Neuronal stem cell (in vitro differentiated cells): Measurements from ENCODE around the gene HDAC11.

Source experiments
- DNase-seq: peaks from one replicate; pipeline ENCODE4 v3.0.0-alpha.2; 2013; ENCODE audit warnings: low spot score
- H2AFZ ChIP-seq: one replicate; pipeline ENCODE4 v1.6.1; 2013; ENCODE audit warnings: mild to moderate bottlenecking, low read length, inconsistent platforms
- H2AK5ac ChIP-seq: 2 replicates; pipeline ENCODE4 v1.6.1; 2013; ENCODE audit warnings: low read depth, mild to moderate bottlenecking, inconsistent platforms, low read length, moderate library complexity, mixed read lengths
- H2BK120ac ChIP-seq: 2 replicates; pipeline ENCODE4 v1.6.1; 2013; ENCODE audit warnings: low read depth, mild to moderate bottlenecking, inconsistent platforms, low read length, moderate library complexity, mixed read lengths
- H2BK12ac ChIP-seq: one replicate; pipeline ENCODE4 v1.6.1; 2013; ENCODE audit warnings: low read length, inconsistent platforms
- H2BK15ac ChIP-seq: 2 replicates; pipeline ENCODE4 v1.6.1; 2013; ENCODE audit warnings: mild to moderate bottlenecking, low read length, inconsistent platforms, mixed read lengths
- H2BK5ac ChIP-seq: one replicate; pipeline ENCODE4 v1.6.1; 2013; ENCODE audit warnings: inconsistent platforms, mild to moderate bottlenecking, low read length, moderate library complexity
- H3K14ac ChIP-seq: one replicate; pipeline ENCODE4 v1.6.1; 2013; ENCODE audit warnings: low read length, inconsistent platforms
- H3K18ac ChIP-seq: 2 replicates; pipeline ENCODE4 v1.6.1; 2013; ENCODE audit warnings: low read length, inconsistent platforms
- H3K23ac ChIP-seq: 2 replicates; pipeline ENCODE4 v1.6.1; 2013; ENCODE audit warnings: low read depth, mild to moderate bottlenecking, mixed read lengths, low read length, inconsistent platforms; ENCODE audit not compliant: poor library complexity
- H3K27ac ChIP-seq: replicated peaks from 3 replicates; pipeline ENCODE4 v1.5.1; 2013; ENCODE audit warnings: low read length, inconsistent platforms
- H3K27me3 ChIP-seq, 3 experiments: 2 replicates each; pipeline ENCODE4 v1.6.1; 2013; ENCODE audit warnings: low read length in 3 of 3, mild to moderate bottlenecking in 2 of 3, inconsistent platforms in 1 of 3, low read depth in 1 of 3, mixed read lengths in 1 of 3, moderate library complexity in 1 of 3; ENCODE audit not compliant: control insufficient read depth in 3 of 3, insufficient read depth in 3 of 3
- H3K36me3 ChIP-seq, 2 donors: replicated peaks in 1 of 2; 2 replicates each; pipeline ENCODE4 v1.6.1; 2013; ENCODE audit warnings: low read length in 2 of 2; ENCODE audit not compliant: control insufficient read depth in 2 of 2, insufficient read depth in 2 of 2
- H3K4ac ChIP-seq: 2 replicates; pipeline ENCODE4 v1.6.1; 2013; ENCODE audit warnings: inconsistent platforms, mild to moderate bottlenecking, low read length, moderate library complexity
- H3K4me1 ChIP-seq, 2 donors: 1 replicate in 1 of 2; 2 replicates in 1 of 2; pipeline ENCODE4 v1.6.1; 2013; ENCODE audit warnings: low read length in 2 of 2, low read depth in 1 of 2; ENCODE audit not compliant: control insufficient read depth in 2 of 2, insufficient read depth in 1 of 2
- H3K4me2 ChIP-seq: one replicate; pipeline ENCODE4 v1.6.1; 2013; ENCODE audit warnings: mild to moderate bottlenecking, low read length, inconsistent platforms; ENCODE audit not compliant: insufficient read depth, poor library complexity, severe bottlenecking
- H3K4me3 ChIP-seq, 2 donors: 2 replicates each; pipeline ENCODE4 v1.5.1; 2013; ENCODE audit warnings: low read length in 2 of 2, mild to moderate bottlenecking in 2 of 2, inconsistent platforms in 1 of 2, moderate library complexity in 1 of 2
- H3K79me1 ChIP-seq: one replicate; pipeline ENCODE4 v1.6.1; 2013; ENCODE audit warnings: low read depth, mild to moderate bottlenecking, inconsistent platforms, low read length, moderate library complexity
- H3K9ac ChIP-seq: one replicate; pipeline ENCODE4 v1.6.1; 2013; ENCODE audit warnings: mild to moderate bottlenecking, low read depth, low read length, inconsistent platforms; ENCODE audit not compliant: poor library complexity
- H3K9me3 ChIP-seq, 2 donors: replicated peaks in 1 of 2; 2 replicates each; pipeline versions ENCODE3 to v1.6.1; 2013; ENCODE audit warnings: low read length in 2 of 2, mild to moderate bottlenecking in 2 of 2, inconsistent platforms in 1 of 2, low read depth in 1 of 2, mixed read lengths in 1 of 2, moderate library complexity in 1 of 2; ENCODE audit not compliant: control insufficient read depth in 2 of 2, insufficient read depth in 1 of 2
- H4K8ac ChIP-seq: one replicate; pipeline ENCODE4 v1.6.1; 2013; ENCODE audit warnings: low read depth, mild to moderate bottlenecking, inconsistent platforms, low read length, moderate library complexity
- H4K91ac ChIP-seq: one replicate; pipeline ENCODE4 v1.6.1; 2013; ENCODE audit warnings: low read length, low read depth, mild to moderate bottlenecking, inconsistent platforms; ENCODE audit not compliant: poor library complexity
- WGBS, 2 donors: extraction: QIAGEN DNeasy Blood & Tissue Kit; methylation state at CpG; one replicate each; pipeline ENCODE4 v1.1.7; 2013; ENCODE audit warnings: missing lambda C conversion rate in 2 of 2, mixed read lengths in 1 of 2; ENCODE audit not compliant: insufficient read length in 2 of 2, insufficient replicate concordance in 1 of 2; ENCODE audit errors: extremely low coverage in 2 of 2; 5-methylcytosine and 5-hydroxymethylcytosine counted together

HDAC11 gene

DNA sequence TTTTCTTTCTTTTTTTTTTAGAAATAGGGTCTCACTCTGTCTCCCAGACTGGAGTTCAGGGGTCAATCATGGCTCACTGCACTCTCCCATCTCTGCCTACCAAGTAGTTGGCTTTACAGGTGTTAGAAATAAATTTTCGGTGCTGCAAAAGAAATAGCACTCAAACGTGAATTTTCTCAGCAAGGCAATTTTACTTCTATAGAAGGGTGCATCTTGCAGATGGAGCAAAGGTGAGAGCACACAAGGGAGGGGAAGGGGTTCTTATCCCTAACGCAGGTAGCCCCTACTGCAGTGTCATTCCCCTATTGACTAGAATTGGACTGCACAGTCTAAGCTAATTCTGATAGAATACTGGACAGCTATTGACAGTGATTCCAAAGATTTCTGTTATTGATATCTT, 62.0 kb downstream of the HDAC11 start:
- Histone ChIP-seq H4K91ac (no peak overlapping the region), H3K27ac (no peak overlapping the region), H3K14ac (no peak overlapping the region), H2BK12ac (no peak overlapping the region), H3K4me3 (no peak overlapping the region), H3K9ac (no peak overlapping the region), H3K9me3 (peaks cover 0 to 4% of the 10 kb centered on the region in 2 donors), H2AFZ (no peak overlapping the region), H3K79me1 (no peaks in the 10 kb centered on the region), H3K4me2 (no peak overlapping the region), H2AK5ac (no peak overlapping the region), H3K4me1 (peaks cover 3 to 6% of the 10 kb centered on the region in 2 donors), H3K27me3 (peaks cover 0 to 24% (median 0%) of the 10 kb centered on the region in 3 experiments), H4K8ac (no peak overlapping the region), H3K18ac (no peak overlapping the region), H2BK120ac (no peak overlapping the region), H2BK5ac (no peak overlapping the region), H3K36me3 (no peaks in the 10 kb centered on the region), H3K23ac (no peak overlapping the region), H2BK15ac (no peak overlapping the region), H3K4ac (no peak overlapping the region)
- WGBS, 2 donors: no CpG with 5 or more reads among the region's 3 CpGs
- DNase-seq: no peak

- H3K23ac ChIP-seq: no peak overlapping the region
- H3K27ac ChIP-seq: no peak overlapping the region
- H2BK5ac ChIP-seq: no peak overlapping the region
- peak overlapping the region; percentile 79 for H2AK5ac ChIP-seq
- no peak overlapping the region for H2BK15ac ChIP-seq
- H4K8ac ChIP-seq: no peak overlapping the region
- no peak overlapping the region for H3K4me3 ChIP-seq
- H3K9me3 ChIP-seq: peaks cover 1 to 4% of the 10 kb centered on the region in 2 donors
- no peak overlapping the region for H3K14ac ChIP-seq
- no CpG with 5 or more reads among the region's 5 CpGs for WGBS, 2 donors
- DNase-seq: no peak
- peak overlapping the region; percentile 17 for H3K18ac ChIP-seq
- H2AFZ ChIP-seq: no peak overlapping the region
- H2BK120ac ChIP-seq: no peak overlapping the region
- H3K27me3 ChIP-seq: peaks cover 0 to 26% (median 4%) of the 10 kb centered on the region in 3 experiments
- no peak overlapping the region for H3K4ac ChIP-seq
- no peaks in the 10 kb centered on the region for H3K79me1 ChIP-seq
- H3K36me3 ChIP-seq: no peaks in the 10 kb centered on the region
- peaks cover 6 to 7% of the 10 kb centered on the region in 2 donors for H3K4me1 ChIP-seq
- no peak overlapping the region for H2BK12ac ChIP-seq
- no peak overlapping the region for H4K91ac ChIP-seq
- no peak overlapping the region for H3K9ac ChIP-seq
- H3K4me2 ChIP-seq: no peak overlapping the region
Measured at GRCh38 chr3:13543253-13543652, 63.1 kb downstream of the HDAC11 start.

DNA sequence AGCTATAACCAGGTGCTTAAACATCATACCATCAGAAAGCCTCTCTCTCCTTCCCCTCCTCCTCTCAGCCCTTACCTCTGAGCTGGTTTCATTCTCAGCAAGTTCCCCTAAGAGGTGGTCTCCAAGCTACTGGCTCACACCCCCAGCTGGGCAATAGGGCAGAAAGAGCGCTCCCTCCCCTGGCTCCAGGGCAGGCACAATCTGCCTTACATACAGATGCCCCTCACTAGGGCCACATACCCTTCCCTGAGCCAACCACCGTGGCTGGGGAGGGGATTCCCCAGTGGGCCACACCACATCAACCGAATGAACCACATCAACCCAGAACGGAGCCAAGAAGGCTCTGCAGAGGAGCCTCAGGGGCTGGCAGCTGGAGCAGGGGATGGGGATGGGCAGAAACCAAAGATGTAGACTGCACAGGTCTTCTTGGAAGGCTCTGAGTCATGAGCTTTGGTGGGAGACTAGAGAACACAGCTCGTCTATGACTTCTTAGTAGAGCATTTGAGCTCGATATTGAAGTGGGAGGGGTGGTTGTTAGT, 64.3 kb downstream of the HDAC11 start:
- H3K9me3 ChIP-seq: peaks cover 2 to 4% of the 10 kb centered on the region in 2 donors
- H3K23ac ChIP-seq: no peak overlapping the region
- no peak overlapping the region for H2BK120ac ChIP-seq
- no peak overlapping the region for H2BK5ac ChIP-seq
- H3K9ac ChIP-seq: no peak overlapping the region
- H3K4me3 ChIP-seq: no peak overlapping the region
- peaks cover 0 to 30% (median 12%) of the 10 kb centered on the region in 3 experiments for H3K27me3 ChIP-seq
- H4K91ac ChIP-seq: no peak overlapping the region
- H3K36me3 ChIP-seq: no peaks in the 10 kb centered on the region
- no peak overlapping the region for H2AFZ ChIP-seq
- no peak overlapping the region for H2AK5ac ChIP-seq
- H2BK15ac ChIP-seq: no peak overlapping the region
- H4K8ac ChIP-seq: no peak overlapping the region
- H3K4ac ChIP-seq: no peak overlapping the region
- no peaks in the 10 kb centered on the region for H3K79me1 ChIP-seq
- no peak overlapping the region for H3K4me2 ChIP-seq
- WGBS, 2 donors: no CpG with 5 or more reads among the region's 6 CpGs
- H3K4me1 ChIP-seq: peaks cover 9% of the 10 kb centered on the region in 2 donors
- H3K27ac ChIP-seq: no peak overlapping the region
- H3K18ac ChIP-seq: no peak overlapping the region
- no peak overlapping the region for H3K14ac ChIP-seq
- DNase-seq: no peak
- H2BK12ac ChIP-seq: no peak overlapping the region

DNA sequence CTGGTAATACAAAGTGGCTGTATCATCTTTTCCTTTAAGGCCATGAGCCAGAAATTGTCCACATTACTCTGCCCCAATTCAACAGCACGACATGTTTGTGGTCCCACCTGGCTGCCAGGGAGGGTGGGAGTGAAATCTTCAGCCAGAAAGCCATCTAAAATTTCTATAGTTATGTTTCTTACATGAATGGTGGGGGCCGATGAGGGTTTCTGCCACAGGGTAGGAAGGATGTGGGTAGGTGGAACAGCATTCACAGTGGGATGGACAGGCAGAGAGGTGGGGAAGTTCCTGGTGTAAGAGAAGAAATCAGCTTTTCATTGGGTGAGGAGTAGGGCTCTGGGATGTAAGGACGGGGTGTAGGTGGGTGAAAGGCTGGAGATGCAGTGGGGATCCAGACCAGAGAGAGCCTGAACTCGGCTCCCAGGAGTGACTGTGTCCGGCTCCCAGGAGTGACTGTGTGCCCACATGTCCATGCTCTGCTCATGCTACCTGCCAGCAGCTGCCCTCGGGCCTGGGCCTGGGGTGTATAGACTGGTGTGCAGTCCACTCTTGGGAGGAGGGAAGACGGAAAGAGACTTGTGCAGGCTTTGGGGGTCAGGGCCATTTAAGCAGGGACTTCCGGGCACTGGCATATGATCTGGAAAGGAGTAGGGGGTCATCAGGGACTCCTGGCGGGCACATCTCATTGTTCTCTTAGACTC, 65.0 kb downstream of the HDAC11 start:
- no peak for DNase-seq
- Histone ChIP-seq H3K4me3 (no peak overlapping the region), H2AFZ (no peak overlapping the region), H3K4me1 (peaks cover 9% of the 10 kb centered on the region in 2 donors), H4K91ac (no peak overlapping the region), H3K27ac (no peak overlapping the region), H3K36me3 (no peaks in the 10 kb centered on the region), H2BK120ac (no peak overlapping the region), H3K9ac (no peak overlapping the region), H3K4ac (no peak overlapping the region), H2BK12ac (no peak overlapping the region), H3K79me1 (no peaks in the 10 kb centered on the region), H3K27me3 (peaks cover 0 to 30% (median 19%) of the 10 kb centered on the region in 3 experiments), H2BK5ac (no peak overlapping the region), H3K9me3 (peaks cover 2 to 4% of the 10 kb centered on the region in 2 donors), H3K14ac (no peak overlapping the region), H4K8ac (no peak overlapping the region), H2BK15ac (no peak overlapping the region), H2AK5ac (no peak overlapping the region), H3K23ac (no peak overlapping the region), H3K4me2 (no peak overlapping the region), H3K18ac (no peak overlapping the region)
- no CpG with 5 or more reads among the region's 9 CpGs for WGBS, 2 donors
